Measurements from ENCODE around the gene UGT1A4.

- TF ChIP-seq HSF4 (CRISPR knock-in tag; IDR thresholded peaks at IDR 0.05; ENCODE audit: borderline replicate concordance) (no peak), ZNF318 (IDR thresholded peaks at IDR 0.05; ENCODE audit: borderline replicate concordance in 1 of 2, low read depth in 1 of 2) (no peak), CBX8 (IDR thresholded peaks at IDR 0.05; ENCODE audit: borderline replicate concordance, extremely low read depth, low read depth, low read length, poor library complexity, severe bottlenecking) (no peak), NRF1 (conservative IDR thresholded peaks at IDR 0.05 in 1 of 2, IDR thresholded peaks at IDR 0.05 in 1 of 2) (no peak), CTCF (IDR thresholded peaks at IDR 0.05 in 2 of 3, conservative IDR thresholded peaks at IDR 0.05 in 1 of 3; ENCODE audit: insufficient read depth in 2 of 3, low read depth in 1 of 3, low read length in 3 of 3) (no peak), ZNF766 (CRISPR knock-in tag; conservative IDR thresholded peaks at IDR 0.05) (no peak), POLR2A (conservative IDR thresholded peaks at IDR 0.05) (no peak)
- TF ChIP-seq, protein P1, sequence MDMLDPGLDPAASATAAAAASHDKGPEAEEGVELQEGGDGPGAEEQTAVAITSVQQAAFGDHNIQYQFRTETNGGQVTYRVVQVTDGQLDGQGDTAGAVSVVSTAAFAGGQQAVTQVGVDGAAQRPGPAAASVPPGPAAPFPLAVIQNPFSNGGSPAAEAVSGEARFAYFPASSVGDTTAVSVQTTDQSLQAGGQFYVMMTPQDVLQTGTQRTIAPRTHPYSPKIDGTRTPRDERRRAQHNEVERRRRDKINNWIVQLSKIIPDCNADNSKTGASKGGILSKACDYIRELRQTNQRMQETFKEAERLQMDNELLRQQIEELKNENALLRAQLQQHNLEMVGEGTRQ (CRISPR knock-in tag; IDR thresholded peaks at IDR 0.05), result no peak
- TF ChIP-seq, protein P2, sequence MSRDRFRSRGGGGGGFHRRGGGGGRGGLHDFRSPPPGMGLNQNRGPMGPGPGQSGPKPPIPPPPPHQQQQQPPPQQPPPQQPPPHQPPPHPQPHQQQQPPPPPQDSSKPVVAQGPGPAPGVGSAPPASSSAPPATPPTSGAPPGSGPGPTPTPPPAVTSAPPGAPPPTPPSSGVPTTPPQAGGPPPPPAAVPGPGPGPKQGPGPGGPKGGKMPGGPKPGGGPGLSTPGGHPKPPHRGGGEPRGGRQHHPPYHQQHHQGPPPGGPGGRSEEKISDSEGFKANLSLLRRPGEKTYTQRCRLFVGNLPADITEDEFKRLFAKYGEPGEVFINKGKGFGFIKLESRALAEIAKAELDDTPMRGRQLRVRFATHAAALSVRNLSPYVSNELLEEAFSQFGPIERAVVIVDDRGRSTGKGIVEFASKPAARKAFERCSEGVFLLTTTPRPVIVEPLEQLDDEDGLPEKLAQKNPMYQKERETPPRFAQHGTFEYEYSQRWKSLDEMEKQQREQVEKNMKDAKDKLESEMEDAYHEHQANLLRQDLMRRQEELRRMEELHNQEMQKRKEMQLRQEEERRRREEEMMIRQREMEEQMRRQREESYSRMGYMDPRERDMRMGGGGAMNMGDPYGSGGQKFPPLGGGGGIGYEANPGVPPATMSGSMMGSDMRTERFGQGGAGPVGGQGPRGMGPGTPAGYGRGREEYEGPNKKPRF (IDR thresholded peaks at IDR 0.05; ENCODE audit: low read depth, low read length), result no peak
Measured at GRCh38 chr2:233702238-233702637, 16.3 kb upstream of the UGT1A4 start.

All from K562 (cell line).